Endodermal cell (in vitro differentiated cells): ENCODE data around the gene TUBB2A. TPM values are rescaled to one million over a fixed set of nuclear protein-coding genes. Genes with fewer than 3 reads are reported as not detected.
A peak's percentile ranks its signal among the peaks of the same experiment; 100 is the strongest.

Source experiments
- DNase-seq: peaks from one replicate; pipeline ENCODE4 v3.0.0-alpha.2; 2017
- H3K27ac ChIP-seq: 2 replicates; pipeline ENCODE4 v1.5.1; 2013; ENCODE audit warnings: mild to moderate bottlenecking, low read depth, low read length, moderate library complexity
- H3K27me3 ChIP-seq: 2 replicates; pipeline ENCODE4 v1.6.1; 2013; ENCODE audit warnings: mild to moderate bottlenecking, low read length, moderate library complexity; ENCODE audit not compliant: insufficient read depth, control insufficient read depth, poor library complexity, severe bottlenecking
- H3K36me3 ChIP-seq: 2 replicates; pipeline ENCODE4 v1.7.0; 2013; ENCODE audit warnings: mild to moderate bottlenecking, low read length, moderate library complexity; ENCODE audit not compliant: control insufficient read depth, insufficient read depth
- H3K4me1 ChIP-seq: one replicate; pipeline ENCODE4 v1.7.0; 2013; ENCODE audit warnings: low read length; ENCODE audit not compliant: control insufficient read depth, insufficient read depth
- H3K4me3 ChIP-seq: 2 replicates; pipeline ENCODE4 v1.5.1; 2013; ENCODE audit warnings: mild to moderate bottlenecking, low read length, moderate library complexity
- H3K9ac ChIP-seq: 2 replicates; pipeline ENCODE4 v1.6.1; 2013; ENCODE audit warnings: mild to moderate bottlenecking, low read length, moderate library complexity; ENCODE audit not compliant: poor library complexity, severe bottlenecking; ENCODE audit errors: extremely low read depth
- H3K9me3 ChIP-seq: 2 replicates; pipeline ENCODE4 v1.6.1; 2013; ENCODE audit warnings: mild to moderate bottlenecking, low read length, moderate library complexity; ENCODE audit not compliant: control insufficient read depth
- H3K27ac Mint-ChIP-seq: 2 replicates; pipeline ENCODE4 v1.8.0; 2020; ENCODE audit warnings: mixed read lengths
- H3K27me3 Mint-ChIP-seq: 2 replicates; pipeline ENCODE4 v1.8.0; 2021; ENCODE audit warnings: mild to moderate bottlenecking, mixed read lengths; ENCODE audit not compliant: insufficient read depth
- H3K36me3 Mint-ChIP-seq: 2 replicates; pipeline ENCODE4 v1.8.0; 2020; ENCODE audit warnings: low read depth, mixed read lengths
- H3K4me1 Mint-ChIP-seq: 2 replicates; pipeline ENCODE4 v1.8.0; 2020; ENCODE audit warnings: mixed read lengths
- H3K4me3 Mint-ChIP-seq: 2 replicates; pipeline ENCODE4 v1.8.0; 2020; ENCODE audit warnings: mild to moderate bottlenecking, moderate library complexity, mixed read lengths
- H3K9me3 Mint-ChIP-seq: 2 replicates; pipeline ENCODE4 v1.8.0; 2020; ENCODE audit warnings: mild to moderate bottlenecking, mixed read lengths
- WGBS, 2 experiments: methylation state at CpG; one replicate each; pipeline versions ENCODE4 v1.1.5 to v1.1.7; 2013; ENCODE audit warnings: missing lambda C conversion rate in 2 of 2, mixed read lengths in 1 of 2; ENCODE audit not compliant: insufficient coverage in 1 of 2, insufficient read length in 1 of 2; 5-methylcytosine and 5-hydroxymethylcytosine counted together
- total RNA-seq, 2 donors: library from RNA; stranded (reverse); fragmentation: NEBNext Ultra II Directional in 1 of 2; extraction: Animal tissue kit (Norgen Biotek cat#: 25700) in 1 of 2; gene quantifications; 2 replicates in 1 of 2; 3 replicates in 1 of 2; pipeline ENCODE4 v1.2.1, GENCODE V29; 2021
- TF ChIP-seq, protein P1 (sequence below): fragments of 200-600 bp; sonication (generic); conservative IDR thresholded peaks from 2 replicates; pipeline ENCODE4 v1.5.0; 2021; ENCODE audit warnings: antibody characterized with exemption, mild to moderate bottlenecking

TUBB2A gene
- total RNA-seq, 2 donors from 2014 or later, result 262 to 297 TPM

- no peak overlapping the region for H3K27ac ChIP-seq
- H3K9ac ChIP-seq, result no peak overlapping the region
- peaks cover 55% of the 10 kb centered on the region for H3K36me3 Mint-ChIP-seq
- H3K9me3 ChIP-seq, result no peaks in the 10 kb centered on the region
- H3K27me3 Mint-ChIP-seq, result no peaks in the 10 kb centered on the region
- no peak overlapping the region for H3K4me3 Mint-ChIP-seq
- DNase-seq, result no peak
- peaks cover 28% of the 10 kb centered on the region for H3K36me3 ChIP-seq
- peaks cover 2% of the 10 kb centered on the region for H3K9me3 Mint-ChIP-seq
- peaks cover 4% of the 10 kb centered on the region for H3K4me1 Mint-ChIP-seq
- peak overlapping the region; percentile 77 for H3K27ac Mint-ChIP-seq
- TF ChIP-seq, protein P1, sequence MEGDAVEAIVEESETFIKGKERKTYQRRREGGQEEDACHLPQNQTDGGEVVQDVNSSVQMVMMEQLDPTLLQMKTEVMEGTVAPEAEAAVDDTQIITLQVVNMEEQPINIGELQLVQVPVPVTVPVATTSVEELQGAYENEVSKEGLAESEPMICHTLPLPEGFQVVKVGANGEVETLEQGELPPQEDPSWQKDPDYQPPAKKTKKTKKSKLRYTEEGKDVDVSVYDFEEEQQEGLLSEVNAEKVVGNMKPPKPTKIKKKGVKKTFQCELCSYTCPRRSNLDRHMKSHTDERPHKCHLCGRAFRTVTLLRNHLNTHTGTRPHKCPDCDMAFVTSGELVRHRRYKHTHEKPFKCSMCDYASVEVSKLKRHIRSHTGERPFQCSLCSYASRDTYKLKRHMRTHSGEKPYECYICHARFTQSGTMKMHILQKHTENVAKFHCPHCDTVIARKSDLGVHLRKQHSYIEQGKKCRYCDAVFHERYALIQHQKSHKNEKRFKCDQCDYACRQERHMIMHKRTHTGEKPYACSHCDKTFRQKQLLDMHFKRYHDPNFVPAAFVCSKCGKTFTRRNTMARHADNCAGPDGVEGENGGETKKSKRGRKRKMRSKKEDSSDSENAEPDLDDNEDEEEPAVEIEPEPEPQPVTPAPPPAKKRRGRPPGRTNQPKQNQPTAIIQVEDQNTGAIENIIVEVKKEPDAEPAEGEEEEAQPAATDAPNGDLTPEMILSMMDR, result no peak
- H3K4me3 ChIP-seq, result no peak overlapping the region
- no peaks in the 10 kb centered on the region for H3K4me1 ChIP-seq
- H3K27me3 ChIP-seq, result no peaks in the 10 kb centered on the region
- WGBS, 2 experiments, result 85 to 87% methylated on average over 8 of the region's 8 CpGs
These were observed 12.8 kb downstream of the TUBB2A start for GRCh38 chr6:3144571-3144970.

GRCh38 chr6:3143158-3143557 is 14.2 kb downstream of the TUBB2A start:
- H3K27ac ChIP-seq, result no peak overlapping the region
- H3K4me3 Mint-ChIP-seq, result no peak overlapping the region
- H3K27me3 ChIP-seq, result no peaks in the 10 kb centered on the region
- peaks cover 59% of the 10 kb centered on the region for H3K36me3 Mint-ChIP-seq
- H3K4me1 ChIP-seq, result no peaks in the 10 kb centered on the region
- peaks cover 4% of the 10 kb centered on the region for H3K4me1 Mint-ChIP-seq
- H3K27me3 Mint-ChIP-seq, result no peaks in the 10 kb centered on the region
- no peak for DNase-seq
- WGBS, 2 experiments, result 68 to 81% methylated on average over 4 to 6 of the region's 6 CpGs
- H3K9ac ChIP-seq, result no peak overlapping the region
- no peak overlapping the region for H3K4me3 ChIP-seq
- H3K36me3 ChIP-seq, result peaks cover 30% of the 10 kb centered on the region
- TF ChIP-seq, protein P1, result no peak
- H3K9me3 ChIP-seq, result no peaks in the 10 kb centered on the region
- H3K9me3 Mint-ChIP-seq, result peaks cover 2% of the 10 kb centered on the region
- no peak overlapping the region for H3K27ac Mint-ChIP-seq

GRCh38 chr6:3142536-3142935 is 14.8 kb downstream of the TUBB2A start:
- H3K27me3 ChIP-seq, result no peaks in the 10 kb centered on the region
- no peaks in the 10 kb centered on the region for H3K9me3 ChIP-seq
- H3K4me1 Mint-ChIP-seq, result peaks cover 4% of the 10 kb centered on the region
- H3K4me3 ChIP-seq, result no peak overlapping the region
- no peaks in the 10 kb centered on the region for H3K27me3 Mint-ChIP-seq
- peaks cover 2% of the 10 kb centered on the region for H3K9me3 Mint-ChIP-seq
- H3K36me3 Mint-ChIP-seq, result peaks cover 59% of the 10 kb centered on the region
- DNase-seq, result no peak
- H3K4me3 Mint-ChIP-seq, result no peak overlapping the region
- H3K27ac Mint-ChIP-seq, result no peak overlapping the region
- no peak overlapping the region for H3K9ac ChIP-seq
- H3K27ac ChIP-seq, result no peak overlapping the region
- peaks cover 29% of the 10 kb centered on the region for H3K36me3 ChIP-seq
- TF ChIP-seq, protein P1, result no peak
- H3K4me1 ChIP-seq, result no peaks in the 10 kb centered on the region
